ENCODE results near the gene SV2C. TPM values are rescaled to one million over a fixed set of nuclear protein-coding genes. Genes with fewer than 3 reads are reported as not detected.

Gene SV2C
- total RNA-seq, 2 experiments from 2014 or later = 0.07 to 0.10 TPM

- Mint-ChIP-seq H3K27me3 (no peaks in the 10 kb centered on the region), H3K27ac (peak overlapping the region; percentile 42), H3K4me1 (peaks cover 33% of the 10 kb centered on the region), H3K4me3 (no peak overlapping the region), H3K36me3 (ENCODE audit: low read depth) (no peaks in the 10 kb centered on the region), H3K9me3 (no peaks in the 10 kb centered on the region)
- ChIA-PET CTCF (interaction anchor here (1.3 to 1.5 kb wide), 3 partner anchors 9 to 24 kb away, joined by 3 to 5 read pairs (median 3); partner anchors contain the start of gene IQGAP2), POLR2A (no interaction called here)
- DNase-seq = no peak
These were observed 295.2 kb downstream of the SV2C start for GRCh38 chr5:76378355-76378754.

GRCh38 chr5:76379316-76379715 lies 296.1 kb downstream of the SV2C start:
- no peaks in the 10 kb centered on the region for H3K36me3 Mint-ChIP-seq (ENCODE audit: low read depth)
- peak overlapping the region; percentile 65 for H3K27ac Mint-ChIP-seq
- no peaks in the 10 kb centered on the region for H3K9me3 Mint-ChIP-seq
- no peak overlapping the region for H3K4me3 Mint-ChIP-seq
- H3K27me3 Mint-ChIP-seq = no peaks in the 10 kb centered on the region
- ChIA-PET CTCF (interaction anchor here (0.6 to 1.5 kb wide), 6 partner anchors 8 to 165 kb away, joined by 3 to 5 read pairs (median 3); partner anchors contain the start of gene IQGAP2), POLR2A (no interaction called here)
- H3K4me1 Mint-ChIP-seq = peaks cover 41% of the 10 kb centered on the region
- no peak for DNase-seq

- no peak overlapping the region for H3K4me3 Mint-ChIP-seq
- peaks cover 45% of the 10 kb centered on the region for H3K4me1 Mint-ChIP-seq
- no peaks in the 10 kb centered on the region for H3K27me3 Mint-ChIP-seq
- DNase-seq = no peak
- CTCF ChIA-PET = interaction anchor here (1.0 to 1.8 kb wide), 6 partner anchors 8 to 164 kb away, joined by 3 to 6 read pairs (median 4); partner anchors contain the start of gene IQGAP2
- no peaks in the 10 kb centered on the region for H3K36me3 Mint-ChIP-seq (ENCODE audit: low read depth)
- POLR2A ChIA-PET = no interaction called here
- H3K27ac Mint-ChIP-seq = peak overlapping the region; percentile 65
- no peaks in the 10 kb centered on the region for H3K9me3 Mint-ChIP-seq
These were observed 296.7 kb downstream of the SV2C start for GRCh38 chr5:76379855-76380254.

GRCh38 chr5:76380346-76381066 lies 297.3 kb downstream of the SV2C start:
- POLR2A ChIA-PET = no interaction called here

GRCh38 chr5:76383126-76383832 lies 300.1 kb downstream of the SV2C start:
- peaks cover 53% of the 10 kb centered on the region for H3K4me1 Mint-ChIP-seq
- no peak overlapping the region for H3K27ac Mint-ChIP-seq
- no peak overlapping the region for H3K4me3 Mint-ChIP-seq
- H3K36me3 Mint-ChIP-seq (ENCODE audit: low read depth) = no peaks in the 10 kb centered on the region
- DNase-seq = no peak
- ChIA-PET CTCF (interaction anchor here (0.7 to 2.2 kb wide), 3 partner anchors 9 to 19 kb away, joined by 3 to 7 read pairs (median 4); no protein-coding TSS in a partner anchor), POLR2A (no interaction called here)
- H3K9me3 Mint-ChIP-seq = no peaks in the 10 kb centered on the region
- H3K27me3 Mint-ChIP-seq = no peaks in the 10 kb centered on the region

More at GRCh38 chr5:76380346-76381066, 297.3 kb downstream of the SV2C start:
- CTCF ChIA-PET = interaction anchor here (1.0 to 1.8 kb wide), 3 partner anchors 9 to 22 kb away, joined by 3 to 6 read pairs (median 5); partner anchors contain the start of gene IQGAP2
- Mint-ChIP-seq H3K27ac (peak overlapping the region; percentile 66), H3K27me3 (no peaks in the 10 kb centered on the region), H3K4me1 (peaks cover 50% of the 10 kb centered on the region), H3K9me3 (no peaks in the 10 kb centered on the region), H3K36me3 (ENCODE audit: low read depth) (no peaks in the 10 kb centered on the region), H3K4me3 (no peak overlapping the region)
- no peak for DNase-seq

GRCh38 chr5:76384189-76384588 lies 301.0 kb downstream of the SV2C start:
- Mint-ChIP-seq H3K4me3 (no peak overlapping the region), H3K36me3 (ENCODE audit: low read depth) (no peaks in the 10 kb centered on the region), H3K27me3 (no peaks in the 10 kb centered on the region), H3K9me3 (no peaks in the 10 kb centered on the region), H3K27ac (peak overlapping the region; percentile 39), H3K4me1 (peaks cover 51% of the 10 kb centered on the region)
- DNase-seq = no peak
- POLR2A ChIA-PET = no interaction called here
- CTCF ChIA-PET = interaction anchor here (0.7 to 2.2 kb wide), 4 partner anchors 10 to 130 kb away, joined by 3 to 7 read pairs (median 4); no protein-coding TSS in a partner anchor

GRCh38 chr5:76384705-76385104 lies 301.5 kb downstream of the SV2C start:
- CTCF ChIA-PET = interaction anchor here (0.7 kb wide), 1 partner anchor 130 kb away, joined by 3 read pairs; no protein-coding TSS in a partner anchor
- no peak overlapping the region for H3K4me3 Mint-ChIP-seq

GRCh38 chr5:76385540-76385939 lies 302.4 kb downstream of the SV2C start:
- no peaks in the 10 kb centered on the region for H3K27me3 Mint-ChIP-seq
- CTCF ChIA-PET = interaction anchor here (0.6 to 1.6 kb wide), 4 partner anchors 11 to 951 kb away, joined by 3 to 7 read pairs (median 4); no protein-coding TSS in a partner anchor
- H3K4me3 Mint-ChIP-seq = no peak overlapping the region
- no peaks in the 10 kb centered on the region for H3K9me3 Mint-ChIP-seq
- no peak for DNase-seq
- no peaks in the 10 kb centered on the region for H3K36me3 Mint-ChIP-seq (ENCODE audit: low read depth)
- H3K27ac Mint-ChIP-seq = no peak overlapping the region
- POLR2A ChIA-PET = no interaction called here
- H3K4me1 Mint-ChIP-seq = peaks cover 49% of the 10 kb centered on the region

More at GRCh38 chr5:76384705-76385104, 301.5 kb downstream of the SV2C start:
- DNase-seq = no peak
- no peak overlapping the region for H3K27ac Mint-ChIP-seq
- H3K36me3 Mint-ChIP-seq (ENCODE audit: low read depth) = no peaks in the 10 kb centered on the region
- peaks cover 47% of the 10 kb centered on the region for H3K4me1 Mint-ChIP-seq
- no peaks in the 10 kb centered on the region for H3K9me3 Mint-ChIP-seq
- POLR2A ChIA-PET = no interaction called here
- no peaks in the 10 kb centered on the region for H3K27me3 Mint-ChIP-seq

- Mint-ChIP-seq H3K27ac (no peak overlapping the region), H3K4me1 (peaks cover 54% of the 10 kb centered on the region), H3K9me3 (no peaks in the 10 kb centered on the region), H3K27me3 (no peaks in the 10 kb centered on the region), H3K4me3 (no peak overlapping the region), H3K36me3 (ENCODE audit: low read depth) (peaks cover 3% of the 10 kb centered on the region)
- ChIA-PET CTCF (interaction anchor here (0.6 to 1.6 kb wide), 7 partner anchors 10 to 952 kb away, joined by 3 to 7 read pairs (median 4); no protein-coding TSS in a partner anchor), POLR2A (no interaction called here)
- no peak for DNase-seq
These were observed 303.2 kb downstream of the SV2C start for GRCh38 chr5:76386360-76386759.

- no peak overlapping the region for H3K27ac Mint-ChIP-seq
- peaks cover 68% of the 10 kb centered on the region for H3K4me1 Mint-ChIP-seq
- H3K27me3 Mint-ChIP-seq = no peaks in the 10 kb centered on the region
- ChIA-PET POLR2A (no interaction called here), CTCF (interaction anchor here (1.4 to 1.9 kb wide), 2 partner anchors 9 to 13 kb away, joined by 3 to 7 read pairs; no protein-coding TSS in a partner anchor)
- peaks cover 6% of the 10 kb centered on the region for H3K36me3 Mint-ChIP-seq (ENCODE audit: low read depth)
- H3K9me3 Mint-ChIP-seq = peaks cover 2% of the 10 kb centered on the region
- H3K4me3 Mint-ChIP-seq = no peak overlapping the region
- no peak for DNase-seq
These were observed 305.1 kb downstream of the SV2C start for GRCh38 chr5:76388236-76388635.

GRCh38 chr5:76388791-76389512 lies 305.8 kb downstream of the SV2C start:
- CTCF ChIA-PET = interaction anchor here (0.9 to 2.6 kb wide), 7 partner anchors 8 to 47 kb away, joined by 3 to 14 read pairs (median 3); partner anchors contain the start of gene IQGAP2
- POLR2A ChIA-PET = no interaction called here
- Mint-ChIP-seq H3K27ac (no peak overlapping the region), H3K9me3 (peaks cover 2% of the 10 kb centered on the region), H3K4me3 (no peak overlapping the region), H3K36me3 (ENCODE audit: low read depth) (peaks cover 7% of the 10 kb centered on the region), H3K4me1 (peaks cover 70% of the 10 kb centered on the region), H3K27me3 (no peaks in the 10 kb centered on the region)
- no peak for DNase-seq

GRCh38 chr5:76389513-76390154 lies 306.5 kb downstream of the SV2C start:
- H3K4me3 Mint-ChIP-seq = no peak overlapping the region
- no peak for DNase-seq
- H3K4me1 Mint-ChIP-seq = peaks cover 71% of the 10 kb centered on the region
- ChIA-PET CTCF (interaction anchor here (0.6 to 2.6 kb wide), 8 partner anchors 9 to 553 kb away, joined by 3 to 14 read pairs (median 3); partner anchors contain the start of gene IQGAP2), POLR2A (no interaction called here)
- peaks cover 8% of the 10 kb centered on the region for H3K36me3 Mint-ChIP-seq (ENCODE audit: low read depth)
- no peaks in the 10 kb centered on the region for H3K27me3 Mint-ChIP-seq
- H3K27ac Mint-ChIP-seq = no peak overlapping the region
- H3K9me3 Mint-ChIP-seq = peaks cover 2% of the 10 kb centered on the region
